HTR-8/SVneo (cell line): ENCODE measurements around the gene PDE10A.
"Not testable (repeated sequence)": the region's sequence is repeated elsewhere in the genome, so short reads cannot be mapped to it uniquely, and the experiment has no call there.

ENCODE experiments used
- DNase-seq: peaks from one replicate; pipeline ENCODE4 v3.0.0; 2011; ENCODE audit warnings: low spot score, mixed read lengths; ENCODE audit not compliant: insufficient read length
- FAIRE-seq: peaks from 2 replicates; lab custom pipeline; 2011; peaks lifted over from hg19 to GRCh38; lab: Jason Lieb, UNC

PDE10A gene

DNA sequence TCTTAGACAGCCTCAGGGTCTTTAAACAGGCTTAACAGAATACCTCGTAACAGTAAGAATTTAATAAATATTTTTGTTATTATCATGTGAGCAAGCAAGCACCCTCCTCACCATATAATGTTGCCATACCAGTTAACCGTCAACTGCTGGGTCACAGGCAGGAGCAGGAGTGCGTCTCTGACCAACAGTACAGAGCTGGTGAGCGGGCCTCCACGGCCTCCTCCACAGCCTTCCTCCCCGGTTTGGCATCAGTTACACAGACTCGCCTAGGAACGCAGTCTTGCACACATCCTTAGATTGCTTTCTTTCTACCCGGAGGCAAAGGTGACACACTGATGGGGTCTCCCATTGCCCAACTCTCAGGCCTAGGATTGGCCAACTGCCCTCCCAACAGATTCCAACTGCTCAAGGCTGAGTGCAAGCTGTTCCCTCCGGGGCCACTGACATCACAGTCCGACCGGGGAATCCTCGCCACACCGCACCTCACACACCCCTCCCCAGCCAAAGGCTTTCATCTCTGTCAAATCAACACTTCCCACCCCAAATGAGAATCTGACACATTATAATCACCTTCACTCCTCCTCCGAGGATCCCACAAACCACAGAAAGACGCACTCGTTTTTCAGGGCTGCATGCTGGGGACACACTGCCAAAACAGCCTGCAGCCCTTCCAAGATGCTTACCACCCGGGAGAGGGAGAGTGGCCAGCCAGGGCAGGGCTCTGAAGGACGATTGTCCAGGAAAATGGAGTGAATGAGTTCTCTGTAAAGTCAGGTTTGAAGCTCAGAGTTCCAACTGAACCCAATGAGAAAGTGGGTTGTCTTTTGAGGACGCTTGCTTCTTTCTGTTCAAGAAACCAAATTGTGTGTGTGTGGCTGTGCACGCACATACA lies 63.2 kb downstream of the PDE10A start:
- FAIRE-seq (no peak), DNase-seq (no peak)

DNA sequence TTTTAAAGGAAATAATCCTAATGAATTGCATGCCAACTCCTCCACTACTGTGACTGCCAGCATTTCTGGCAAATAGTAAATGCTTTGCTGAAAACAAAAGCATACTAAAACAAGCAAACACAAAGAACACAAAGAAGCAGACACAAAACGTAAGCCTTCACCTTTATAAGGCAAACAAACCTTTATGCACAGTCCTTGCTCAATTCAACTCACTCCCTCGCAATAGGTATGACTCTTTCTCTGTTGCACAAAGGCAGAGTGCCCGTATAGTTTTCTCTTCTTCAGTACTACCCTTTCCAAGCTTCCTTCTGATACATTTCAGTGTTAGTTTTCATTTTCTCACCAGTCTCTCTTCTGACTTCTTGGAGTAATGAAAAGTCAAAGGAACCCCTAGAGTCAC lies 63.9 kb downstream of the PDE10A start:
- DNase-seq (no peak), FAIRE-seq (no peak)

DNA sequence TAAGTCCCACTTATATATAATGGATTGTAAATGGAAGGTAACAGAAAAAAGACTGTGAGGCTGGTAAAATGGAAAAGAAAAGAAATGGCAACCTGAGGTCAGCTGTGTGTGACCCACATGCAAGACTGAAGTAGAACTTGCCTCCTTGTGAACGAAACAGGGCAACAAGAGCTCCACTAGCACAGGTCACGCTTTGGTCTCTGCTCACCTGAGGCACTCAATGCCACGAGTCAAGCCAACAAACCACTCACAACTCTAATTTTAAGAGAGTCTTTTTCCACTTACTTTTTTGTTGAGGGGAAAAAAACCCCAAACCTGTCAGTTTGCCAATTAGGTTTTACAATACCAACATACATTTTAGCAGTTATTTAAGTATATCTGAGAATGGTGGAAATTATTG lies 65.2 kb downstream of the PDE10A start:
- FAIRE-seq: no peak

DNA sequence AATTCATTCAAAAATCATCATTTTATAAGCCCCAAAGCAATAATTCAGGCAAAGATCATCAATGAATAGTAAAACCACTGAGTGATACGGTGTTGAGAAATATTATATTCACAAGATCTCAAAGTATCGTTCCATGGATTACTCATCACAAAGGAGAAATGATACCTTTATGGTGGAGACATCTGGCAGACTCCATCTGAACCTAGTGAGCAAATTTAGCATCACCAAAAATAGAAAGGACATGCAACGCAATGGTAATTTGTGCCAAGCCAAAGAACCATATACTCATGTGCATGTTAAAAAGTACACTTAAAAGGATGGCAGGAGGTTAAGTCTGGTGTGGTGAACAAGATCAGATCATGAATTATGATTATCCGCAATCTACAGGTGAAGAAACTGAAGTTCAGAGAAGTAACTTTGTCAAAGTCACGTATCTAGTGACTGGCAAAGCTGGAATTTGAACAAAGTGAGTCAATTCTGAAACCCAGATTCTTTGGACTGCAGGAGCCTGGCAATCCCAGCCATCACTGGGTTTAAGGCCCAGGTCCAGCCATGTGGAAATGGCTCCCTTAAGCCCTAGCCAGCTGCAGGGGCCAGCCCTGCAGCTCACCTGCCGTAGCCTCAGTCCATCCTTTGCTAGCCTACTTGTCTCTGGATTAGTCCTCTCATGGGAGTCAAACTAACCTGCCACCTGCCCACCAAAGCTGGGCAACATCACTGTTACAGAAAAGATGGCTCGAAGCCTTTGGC lies 68.3 kb downstream of the PDE10A start:
- FAIRE-seq (no peak), DNase-seq (no peak)

More for the DNA sequence above, 65.2 kb downstream of the PDE10A start:
- DNase-seq: no peak

DNA sequence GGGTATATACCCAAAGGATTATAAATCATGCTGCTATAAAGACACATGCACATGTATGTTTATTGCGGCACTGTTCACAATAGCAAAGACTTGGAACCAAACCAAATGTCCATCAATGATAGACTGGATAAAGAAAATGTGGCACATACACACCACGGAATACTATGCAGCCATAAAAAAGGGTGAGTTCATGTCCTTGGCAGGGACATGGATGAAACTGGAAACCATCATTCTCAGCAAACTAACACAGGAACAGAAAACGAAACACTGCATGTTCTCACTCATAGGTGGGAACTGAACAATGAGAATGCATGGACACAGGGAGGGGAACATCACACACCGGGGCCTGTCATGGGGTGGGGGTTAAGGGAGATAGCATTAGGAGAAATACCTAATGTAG lies 70.1 kb downstream of the PDE10A start:
- FAIRE-seq, DNase-seq: not testable (repeated sequence)

DNA sequence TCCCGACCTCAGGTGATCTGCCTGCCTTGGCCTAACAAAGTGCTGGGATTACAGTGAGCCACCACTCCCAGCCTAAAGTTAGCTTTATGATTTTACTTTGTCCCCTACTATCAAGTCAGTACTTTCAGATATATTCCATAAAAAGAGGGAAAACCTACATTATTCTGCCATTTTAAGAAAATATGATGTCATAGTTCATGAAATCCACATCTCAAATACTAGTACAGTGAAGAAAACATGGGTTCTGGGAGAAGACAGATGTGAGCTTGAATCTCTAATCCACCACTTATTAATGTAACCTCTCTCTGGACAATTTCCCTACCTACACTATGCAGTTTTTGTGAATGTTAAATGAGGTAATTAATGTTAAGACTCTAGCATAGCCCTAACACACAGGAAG lies 74.5 kb downstream of the PDE10A start:
- FAIRE-seq (no peak), DNase-seq (no peak)

DNA sequence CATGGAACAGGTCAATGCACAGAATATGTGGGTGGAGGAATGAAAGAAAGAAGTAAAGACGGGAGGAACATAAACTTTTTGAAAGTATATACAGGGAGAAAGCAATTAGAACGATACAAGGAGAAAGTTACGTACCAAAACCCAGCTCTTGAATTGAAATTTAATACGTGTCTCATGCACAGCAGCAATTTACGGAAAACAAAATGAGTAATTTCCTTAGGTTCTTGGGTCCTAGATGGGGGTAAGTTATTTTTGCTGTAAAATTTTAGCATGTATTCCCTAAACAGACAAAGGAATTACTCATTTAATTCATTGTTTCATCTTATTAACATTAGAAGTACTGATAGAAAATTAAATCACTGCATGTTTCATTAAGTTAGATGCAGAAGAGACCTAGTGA lies 75.8 kb downstream of the PDE10A start:
- FAIRE-seq (no peak), DNase-seq (no peak)

DNA sequence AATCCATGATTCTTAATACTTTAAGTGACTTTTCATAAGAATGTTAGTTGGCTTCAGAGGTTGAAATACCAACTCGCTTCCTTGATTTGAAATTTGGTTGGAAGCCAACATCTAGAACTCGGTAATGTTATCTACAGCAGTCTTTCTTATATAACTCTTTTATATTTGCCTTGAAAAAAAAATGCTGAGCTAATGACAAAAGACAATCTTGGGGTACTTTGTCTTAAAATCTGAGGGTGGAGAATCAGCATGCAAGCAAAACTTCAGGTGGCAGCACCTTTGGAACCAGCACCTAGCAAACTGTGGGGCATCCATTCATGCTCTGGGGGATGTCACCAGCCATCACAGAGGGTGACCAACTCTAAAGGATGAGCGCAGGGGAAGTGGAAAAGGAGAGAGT lies 76.3 kb downstream of the PDE10A start:
- no peak for FAIRE-seq
- no peak for DNase-seq

DNA sequence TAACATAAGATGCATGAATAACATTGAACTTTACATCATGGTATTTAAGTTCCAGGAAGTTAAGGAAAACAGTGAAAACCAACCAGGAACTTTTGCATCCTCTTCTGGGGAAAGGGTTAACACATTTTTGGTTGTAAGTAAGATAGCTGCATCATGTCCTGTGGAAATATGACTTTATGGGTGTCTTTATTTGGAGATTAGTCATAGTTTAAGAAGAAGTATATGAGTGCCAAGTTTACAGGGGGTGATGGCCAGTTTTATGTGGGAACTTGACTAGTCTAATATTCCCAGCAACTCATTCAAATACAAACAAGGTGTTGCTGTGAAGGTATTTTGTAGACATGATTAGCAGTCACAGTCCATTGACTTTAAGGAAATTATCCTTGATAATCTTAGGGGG lies 78.0 kb downstream of the PDE10A start:
- FAIRE-seq (no peak), DNase-seq (no peak)

DNA sequence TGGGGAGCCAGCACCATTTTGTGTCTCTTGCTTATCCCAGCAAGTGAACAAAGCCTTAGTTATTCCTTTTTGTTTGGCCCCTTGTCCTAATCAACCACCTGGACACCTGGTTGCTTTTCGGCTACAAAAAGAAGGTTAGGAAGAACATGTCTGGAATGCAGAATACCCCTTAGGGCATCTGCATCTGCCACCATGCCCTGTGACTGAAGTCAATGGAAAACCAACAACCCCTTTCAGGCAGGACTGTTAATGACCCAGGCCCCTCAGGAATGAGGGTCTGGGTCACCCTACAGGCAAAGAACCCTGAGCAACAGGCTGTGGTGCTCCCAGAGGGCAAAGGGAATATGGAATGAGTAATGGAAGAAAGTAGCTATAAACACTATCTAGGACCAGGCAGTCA lies 78.5 kb downstream of the PDE10A start:
- no peak for FAIRE-seq
- no peak for DNase-seq

DNA sequence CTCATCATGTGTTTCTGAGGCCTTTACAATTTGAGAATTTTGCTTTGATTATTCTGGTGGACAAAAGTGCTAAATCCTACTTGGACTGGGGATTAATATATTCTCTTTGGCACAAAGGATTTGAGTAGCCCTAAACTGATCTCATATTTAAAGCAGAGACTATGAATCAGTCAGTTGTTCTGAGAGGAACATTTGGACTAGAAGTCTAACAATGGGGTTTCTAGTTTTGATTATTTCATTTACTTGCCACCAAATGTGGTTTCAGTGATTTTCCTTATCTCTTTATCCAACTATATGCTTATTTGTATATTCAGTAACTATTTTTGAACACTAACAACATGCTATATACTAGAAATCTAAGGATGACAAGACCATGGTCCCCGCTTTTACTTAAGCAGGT lies 81.4 kb downstream of the PDE10A start:
- FAIRE-seq: no peak
- no peak for DNase-seq

DNA sequence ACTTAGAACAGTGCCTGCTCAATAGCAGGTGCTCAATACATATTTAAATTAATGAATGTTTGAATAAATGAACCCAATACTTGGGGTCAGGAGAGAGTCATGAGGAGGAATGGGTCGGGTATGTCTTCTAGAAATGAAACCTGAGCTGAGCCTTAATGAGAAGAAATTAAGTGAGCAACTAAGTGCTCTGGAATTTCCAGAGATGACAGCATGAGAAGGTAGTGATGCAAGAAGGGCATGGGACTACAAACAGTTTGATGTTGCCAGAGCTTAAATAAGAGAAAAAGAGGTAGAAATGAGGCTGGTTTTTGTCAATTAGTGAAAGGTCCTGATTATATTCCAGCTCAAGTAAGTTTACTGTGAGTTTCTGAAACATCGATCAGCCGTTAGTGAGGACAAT lies 82.9 kb downstream of the PDE10A start:
- FAIRE-seq: no peak
- no peak for DNase-seq

DNA sequence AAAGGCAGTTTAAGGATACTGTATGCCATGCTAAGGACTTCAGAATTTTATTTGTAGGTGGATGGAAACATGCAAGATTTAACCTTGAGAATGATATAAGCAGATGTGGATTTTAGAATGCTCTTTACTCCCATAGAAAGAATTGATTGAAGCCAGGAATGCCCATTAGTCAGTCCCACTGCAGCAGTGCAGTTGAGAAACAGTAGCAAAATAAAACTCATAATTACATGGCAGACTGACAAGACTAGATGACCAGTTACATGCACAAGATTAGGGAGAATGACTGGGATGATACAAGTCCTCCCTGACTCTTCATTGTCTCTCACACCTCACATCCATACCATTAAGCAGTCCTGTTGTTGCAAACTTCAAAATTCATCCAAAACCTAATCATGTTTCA lies 83.9 kb downstream of the PDE10A start:
- DNase-seq (no peak), FAIRE-seq (no peak)

DNA sequence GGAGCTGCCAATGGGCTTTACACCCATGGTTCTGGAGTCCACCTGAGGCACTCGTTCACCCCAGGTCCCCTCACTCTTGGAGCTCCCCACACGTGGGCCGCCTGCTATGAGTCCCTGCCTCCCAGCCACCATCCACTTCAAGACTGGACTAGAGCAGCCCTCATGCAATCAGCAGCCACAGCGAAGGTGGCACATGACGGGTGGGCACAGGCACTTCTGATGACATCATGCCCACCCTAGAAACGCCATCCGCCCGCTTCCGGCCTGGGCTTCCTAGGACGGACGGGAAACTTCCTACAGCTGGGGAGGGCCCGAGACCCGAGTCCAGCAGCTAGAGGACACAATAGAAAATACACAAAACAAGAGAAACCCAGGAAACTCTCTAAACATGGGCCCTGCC lies 85.5 kb downstream of the PDE10A start:
- FAIRE-seq (no peak), DNase-seq (no peak)

DNA sequence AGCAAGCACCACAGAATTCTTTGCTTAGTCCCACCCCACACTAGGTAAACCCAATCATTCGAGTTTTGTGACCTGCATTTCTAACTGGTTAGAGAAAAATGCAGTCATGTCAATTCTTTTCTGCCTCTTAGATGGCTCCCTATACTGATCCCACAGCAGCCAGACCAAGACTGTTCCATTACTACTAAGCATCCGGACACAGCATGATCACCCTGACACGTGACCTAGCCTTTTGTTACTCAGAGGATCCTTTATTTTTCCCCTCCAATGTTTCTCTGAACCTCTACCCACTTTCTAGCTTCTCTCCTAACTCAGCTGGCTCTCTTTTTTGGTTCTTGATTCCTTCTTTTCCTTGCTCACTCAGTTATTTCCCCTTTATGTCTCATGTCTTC lies 87.9 kb downstream of the PDE10A start:
- FAIRE-seq: no peak

DNA sequence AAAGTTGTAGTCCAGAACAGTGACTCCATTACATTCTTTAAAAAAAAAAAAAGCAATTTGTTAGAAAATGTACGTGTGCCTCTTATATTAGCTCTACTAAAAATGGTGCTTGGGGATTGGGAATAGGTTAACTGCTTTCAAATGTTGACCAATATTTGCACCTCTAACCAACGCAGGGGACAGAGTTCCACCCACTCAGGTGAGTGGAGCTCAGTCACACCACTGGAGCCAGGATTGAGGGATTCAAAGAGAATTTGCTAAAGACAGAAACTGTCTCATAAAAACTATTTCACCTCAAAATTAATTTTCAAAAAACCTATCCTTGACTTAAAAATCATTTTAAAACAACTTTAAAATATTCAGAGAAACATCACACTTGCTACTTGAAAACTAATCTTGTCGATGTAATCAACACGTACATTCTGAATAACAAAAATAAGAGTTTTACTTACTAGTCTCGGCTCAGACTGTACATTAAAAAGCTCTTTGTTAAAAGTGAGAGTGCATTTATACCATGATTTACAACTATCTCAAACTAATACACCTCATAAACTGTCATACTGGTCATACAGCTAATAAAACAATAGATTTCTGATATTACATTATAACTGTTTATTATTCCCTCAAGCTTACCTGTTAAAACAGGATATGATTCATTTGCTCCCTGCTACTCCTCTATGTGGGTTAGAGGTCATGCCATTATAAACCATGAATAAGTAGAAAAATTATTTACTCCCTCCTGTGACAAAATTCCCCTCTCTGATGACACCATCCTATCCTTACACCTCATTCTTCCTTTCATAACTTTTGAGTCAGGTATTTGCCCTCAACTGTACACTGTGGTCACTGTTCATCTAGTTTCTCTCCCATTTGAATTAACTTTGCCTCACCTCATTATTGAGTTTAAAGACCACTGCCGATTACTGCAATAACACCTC lies 88.6 kb downstream of the PDE10A start:
- no peak for DNase-seq
- no peak for FAIRE-seq

More for the DNA sequence above, 87.9 kb downstream of the PDE10A start:
- no peak for DNase-seq

DNA sequence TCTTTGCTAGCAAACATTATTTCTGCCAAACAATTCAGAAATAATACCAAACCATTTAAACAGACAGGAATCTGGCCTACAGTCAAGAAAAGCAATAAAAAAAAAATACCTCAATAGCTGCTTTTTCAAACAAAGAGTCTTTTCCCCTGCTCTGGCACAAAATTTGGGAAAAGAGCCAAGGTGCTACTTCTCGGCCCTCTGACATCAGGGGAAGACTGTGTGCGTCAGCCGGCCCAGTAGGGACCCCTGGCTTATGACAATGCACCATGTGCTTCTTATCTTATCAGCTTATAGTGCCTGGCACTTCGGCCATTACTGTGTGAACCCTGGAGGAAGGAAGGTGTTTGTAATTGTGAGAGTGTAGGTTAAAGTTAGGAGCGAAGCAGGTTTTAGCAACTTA lies 89.4 kb downstream of the PDE10A start:
- FAIRE-seq (no peak), DNase-seq (no peak)

DNA sequence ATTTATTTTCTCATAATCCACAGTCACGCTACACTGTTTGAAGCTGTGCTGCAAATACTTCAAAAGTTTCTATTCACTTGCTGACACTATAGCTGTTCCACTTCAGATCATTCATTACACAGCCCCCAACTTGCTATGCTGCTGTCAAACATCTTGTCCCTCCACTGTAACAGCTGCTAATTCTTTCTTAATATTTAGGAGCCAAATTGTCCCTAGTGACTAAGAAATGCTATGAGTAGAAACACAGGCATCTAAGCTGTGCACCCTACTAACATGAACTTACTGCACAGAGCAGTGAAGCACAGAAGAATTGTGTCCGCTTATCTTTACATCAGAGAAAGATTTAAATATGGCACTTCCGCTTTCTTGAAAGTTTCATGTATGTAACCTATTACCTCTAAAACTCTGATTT lies 91.3 kb downstream of the PDE10A start:
- no peak for FAIRE-seq

DNA sequence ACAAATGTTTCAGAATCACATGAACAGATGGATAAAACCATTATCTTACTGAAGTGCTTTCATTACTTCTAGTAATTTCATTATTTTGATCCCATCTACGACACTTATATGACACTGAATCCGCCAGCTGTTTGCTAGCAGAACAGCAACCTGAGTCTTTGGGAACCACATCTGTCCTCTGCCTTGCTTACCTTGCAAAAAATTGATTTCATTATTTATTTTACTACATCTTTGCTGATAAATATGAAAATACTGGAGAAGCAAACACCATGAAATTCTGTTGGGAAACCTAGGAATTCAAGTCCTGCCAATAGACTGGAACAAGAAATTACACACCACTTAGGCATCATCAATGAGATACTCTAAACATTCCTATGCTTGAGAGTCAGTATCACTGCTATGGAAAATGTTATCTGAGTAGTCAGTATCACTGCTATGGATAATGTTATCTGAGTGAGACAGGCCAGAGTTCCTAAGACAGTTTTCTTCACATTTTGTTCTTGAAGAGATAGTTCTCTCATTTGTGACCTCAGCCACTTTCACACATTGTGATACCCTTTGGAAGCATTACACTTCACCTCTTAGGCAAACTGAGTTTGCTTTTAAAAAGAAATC lies 91.9 kb downstream of the PDE10A start:
- FAIRE-seq (no peak), DNase-seq (no peak)

More for the DNA sequence above, 91.3 kb downstream of the PDE10A start:
- DNase-seq: no peak

DNA sequence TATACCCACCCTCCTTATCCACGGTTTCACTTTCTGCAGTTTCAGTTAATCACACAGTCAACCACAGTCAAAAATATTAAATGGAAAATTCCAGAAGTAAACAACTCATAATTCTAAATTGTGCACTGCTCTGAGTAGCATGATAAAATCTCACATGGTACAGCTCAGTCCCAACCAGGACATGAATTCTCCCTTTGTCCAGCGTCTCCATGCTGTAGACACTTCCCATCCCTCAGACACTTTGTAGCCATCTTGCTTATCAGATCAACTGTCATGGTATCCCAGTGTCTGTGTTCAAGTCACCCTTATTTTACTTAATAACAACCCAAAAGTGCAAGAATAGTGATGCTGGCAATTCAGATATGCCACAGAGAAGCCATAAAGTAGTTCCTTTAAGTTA lies 94.7 kb downstream of the PDE10A start:
- FAIRE-seq: no peak

More for the DNA sequence above, 94.7 kb downstream of the PDE10A start:
- no peak for DNase-seq
